Testis (tissue), 3 donors: ENCODE results near the gene SMYD3. TPM values are rescaled to one million over a fixed set of nuclear protein-coding genes. Genes with fewer than 3 reads are reported as not detected.

Experiments
- DNase-seq: peaks from one replicate; pipeline ENCODE4 v3.0.0-alpha.2; 2019
- H3K27ac ChIP-seq, 2 donors: fragments of 200-600 bp; sonication (generic); one replicate each; pipeline ENCODE4 v1.5.1; 2019
- H3K27me3 ChIP-seq: fragments of 200-600 bp; sonication (generic); one replicate; pipeline ENCODE4 v1.5.1; 2019
- H3K36me3 ChIP-seq: fragments of 200-600 bp; sonication (generic); one replicate; pipeline ENCODE4 v1.5.1; 2017; ENCODE audit warnings: low read depth; ENCODE audit errors: missing control alignments
- H3K4me1 ChIP-seq: fragments of 200-600 bp; sonication (generic); one replicate; pipeline ENCODE4 v1.5.1; 2019
- H3K4me3 ChIP-seq, 2 donors: fragments of 200-600 bp; sonication (generic); one replicate each; pipeline ENCODE4 v1.5.1; 2017 to 2019
- H3K9me3 ChIP-seq: fragments of 200-600 bp; sonication (generic); one replicate; pipeline ENCODE4 v1.5.1; 2017
- CTCF ChIP-seq, 3 experiments: fragments of 450-650 bp in 2 of 3; fragments of 200-600 bp in 1 of 3; sonication (generic) in 1 of 3; IDR thresholded peaks; one replicate each; pipeline ENCODE4 v1.5.1; 2016 to 2019; ENCODE audit warnings: antibody characterized with exemption in 3 of 3, mild to moderate bottlenecking in 2 of 3, moderate library complexity in 1 of 3
- POLR2A ChIP-seq: fragments of 450-650 bp; IDR thresholded peaks from one replicate; pipeline ENCODE4 v1.6.1; 2017; ENCODE audit warnings: antibody characterized with exemption, mild to moderate bottlenecking, moderate library complexity
- WGBS, 2 donors: methylation state at CpG; one replicate each; pipeline ENCODE4 v1.1.5; 2018; 5-methylcytosine and 5-hydroxymethylcytosine counted together
- intact Hi-C: fragments of 100-400 bp; cut with DNase I; formaldehyde crosslinking; loops from one replicate; pipeline ENCODE4 v1.15.1; 2023; ENCODE audit warnings: low total_unique reads
- polyA plus RNA-seq: library from polyadenylated mRNA; stranded (reverse); fragments of 350-450 nt; fragmentation: Illumina TruSeq; extraction: RNeasy Lipid Tissue Mini Kit (QIAGEN cat#74804); gene quantifications from one replicate; pipeline ENCODE4 v1.2.3, GENCODE V29; 2014; ENCODE audit warnings: low read depth, low replicate concordance; ENCODE audit not compliant: insufficient read depth
- total RNA-seq, 2 donors: library from RNA; depleted of rRNA; stranded (reverse); fragments of >200 nt; gene quantifications; one replicate each; pipeline ENCODE4 v1.2.3, GENCODE V29; 2016

SMYD3 gene
- total and polyA plus RNA-seq, 3 donors from 2014 or later, result 23.0 to 38.8 (median 38.7) TPM

DNA sequence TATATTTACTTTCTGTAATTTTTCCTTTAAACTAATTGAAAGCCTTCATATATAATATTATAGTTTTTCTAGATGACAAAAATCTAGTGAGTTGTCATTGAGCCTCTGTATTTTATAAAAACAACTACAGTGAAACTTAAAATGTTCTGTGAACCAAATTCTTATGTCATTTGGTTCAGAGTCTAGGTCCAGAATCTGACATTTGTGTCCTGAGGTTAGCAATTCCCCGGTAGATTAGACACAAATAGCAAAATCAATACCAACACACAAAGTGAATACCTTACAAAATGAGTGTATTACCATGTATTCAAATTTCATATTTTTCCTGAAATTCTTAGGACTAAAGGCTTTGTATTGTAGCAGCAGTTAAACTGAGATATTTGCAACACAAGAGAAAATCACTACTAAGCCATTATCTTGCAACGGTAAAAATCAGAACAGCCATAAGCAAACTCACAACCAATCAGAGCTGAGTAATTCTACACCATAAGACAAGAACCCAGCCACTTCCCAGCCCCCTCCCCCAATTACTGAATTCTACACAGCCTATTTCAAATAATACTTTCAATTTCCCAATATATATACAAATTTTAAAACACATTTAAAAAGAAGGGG is 573.5 kb downstream of the SMYD3 start:
- no peak overlapping the region for H3K4me3 ChIP-seq
- no peak for DNase-seq
- intact Hi-C loops, result no loop called here

DNA sequence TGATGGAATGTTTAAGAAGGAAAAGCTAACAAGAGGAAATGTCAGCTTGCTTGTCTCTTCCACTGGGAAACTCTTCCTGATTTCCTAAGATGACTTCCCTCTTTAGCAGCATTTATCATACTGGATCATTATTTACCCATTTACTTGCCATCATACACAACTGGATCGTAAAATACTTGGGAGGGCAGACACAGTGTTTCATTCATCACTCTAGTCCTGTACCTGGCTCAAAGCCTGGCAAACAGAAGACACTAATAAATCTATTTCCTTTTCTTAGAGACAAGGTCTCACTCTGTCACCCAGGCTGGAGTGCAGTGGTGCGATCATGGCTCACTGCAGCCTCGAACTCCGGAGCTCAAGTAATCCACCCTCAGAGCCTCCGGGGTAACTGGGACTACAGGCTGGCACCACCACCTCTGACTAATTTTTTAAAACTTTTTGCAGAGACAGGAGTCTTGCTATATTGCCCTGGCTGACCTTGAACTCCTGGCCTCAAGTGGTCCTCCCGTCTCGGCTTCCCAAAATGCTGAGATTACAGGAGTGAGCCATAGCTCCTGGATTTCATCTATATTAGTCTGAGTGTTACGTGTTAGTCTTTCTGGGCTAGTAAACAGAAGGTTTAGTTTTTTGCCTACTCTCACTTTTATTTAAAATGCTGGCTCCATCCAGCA is 574.6 kb downstream of the SMYD3 start:
- Histone ChIP-seq H3K27ac (no peak overlapping the region), H3K4me1 (no peaks in the 10 kb centered on the region), H3K4me3 (no peak overlapping the region), H3K27me3 (no peaks in the 10 kb centered on the region), H3K9me3 (no peaks in the 10 kb centered on the region), H3K36me3 (no peaks in the 10 kb centered on the region)
- no peak for DNase-seq
- no peak for TF ChIP-seq POLR2A
- TF ChIP-seq CTCF (IDR thresholded peaks at IDR 0.05), result no peak
- WGBS, 2 donors, result 94 to 97% methylated on average over 8 of the region's 8 CpGs
- intact Hi-C loops, result no loop called here

More for the DNA sequence above, 573.5 kb downstream of the SMYD3 start:
- H3K27ac ChIP-seq, result no peak overlapping the region
- no peaks in the 10 kb centered on the region for H3K9me3 ChIP-seq
- TF ChIP-seq CTCF (IDR thresholded peaks at IDR 0.05) (no peak), POLR2A (no peak)
- no peaks in the 10 kb centered on the region for H3K27me3 ChIP-seq
- WGBS, 2 donors, result 44 to 48% methylated on average over 2 of the region's 2 CpGs
- no peaks in the 10 kb centered on the region for H3K4me1 ChIP-seq
- H3K36me3 ChIP-seq, result no peaks in the 10 kb centered on the region

DNA sequence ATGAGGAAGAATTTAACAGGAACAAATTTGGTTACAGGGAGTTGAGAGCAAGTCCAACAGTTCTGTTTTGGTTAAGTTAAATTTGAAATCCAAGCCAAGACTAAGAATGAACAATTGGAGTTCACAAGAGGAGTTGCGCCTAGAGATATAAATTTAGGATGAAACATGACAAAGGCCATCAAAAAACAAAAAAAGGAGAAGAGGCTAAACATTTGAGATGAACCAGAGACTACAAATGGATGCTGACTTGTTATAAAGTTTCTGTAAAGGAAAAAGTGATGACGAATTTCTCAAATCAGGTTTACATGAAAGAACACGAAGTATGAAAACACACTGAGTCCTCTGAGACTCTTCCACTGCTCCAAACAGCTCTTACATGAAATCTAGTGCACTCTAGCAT is 575.6 kb downstream of the SMYD3 start:
- Histone ChIP-seq H3K27me3 (no peaks in the 10 kb centered on the region), H3K9me3 (no peaks in the 10 kb centered on the region), H3K36me3 (no peaks in the 10 kb centered on the region), H3K27ac (no peak overlapping the region), H3K4me3 (no peak overlapping the region), H3K4me1 (no peaks in the 10 kb centered on the region)
- intact Hi-C loops, result no loop called here
- no peak for DNase-seq
- TF ChIP-seq CTCF (IDR thresholded peaks at IDR 0.05) (no peak), POLR2A (no peak)
- WGBS, 2 donors, result 87 to 89% methylated on average over 3 of the region's 3 CpGs

GRCh38 chr1:245929224-245929623 is 577.9 kb downstream of the SMYD3 start:
- WGBS, 2 donors, result 89 to 94% methylated on average over 7 of the region's 7 CpGs
- Histone ChIP-seq H3K9me3 (no peaks in the 10 kb centered on the region), H3K27ac (no peak overlapping the region), H3K4me3 (no peak overlapping the region), H3K36me3 (no peaks in the 10 kb centered on the region), H3K27me3 (no peaks in the 10 kb centered on the region), H3K4me1 (no peaks in the 10 kb centered on the region)
- intact Hi-C loops, result no loop called here
- no peak for TF ChIP-seq CTCF (IDR thresholded peaks at IDR 0.05)
- no peak for TF ChIP-seq POLR2A
- DNase-seq, result no peak

DNA sequence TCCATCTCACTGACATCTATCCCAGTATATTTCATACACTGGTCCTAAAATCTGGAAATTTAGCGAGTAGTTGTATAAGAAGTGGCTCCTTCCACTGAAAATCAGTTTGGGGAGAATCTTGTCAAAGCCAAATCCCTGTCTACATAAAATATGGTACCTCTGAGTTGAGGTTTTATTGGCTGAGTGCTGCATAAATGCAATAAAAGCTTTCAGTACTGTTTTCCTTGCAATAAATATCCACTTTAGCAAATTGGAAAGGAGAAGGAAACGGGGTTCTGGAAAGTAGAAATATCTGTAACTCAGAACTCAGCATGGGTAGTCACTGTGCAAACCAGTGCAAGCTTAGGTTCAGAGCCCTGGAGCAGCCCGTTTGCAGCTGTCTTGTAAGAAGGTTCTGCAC is 580.2 kb downstream of the SMYD3 start:
- TF ChIP-seq CTCF (IDR thresholded peaks at IDR 0.05) (no peak), POLR2A (no peak)
- no peak overlapping the region for H3K27ac ChIP-seq
- WGBS, 2 donors, result 82% methylated on average over 3 of the region's 3 CpGs

More for the DNA sequence above, 580.2 kb downstream of the SMYD3 start:
- Histone ChIP-seq H3K4me1 (no peaks in the 10 kb centered on the region), H3K27me3 (no peaks in the 10 kb centered on the region), H3K4me3 (no peak overlapping the region), H3K36me3 (no peaks in the 10 kb centered on the region), H3K9me3 (no peaks in the 10 kb centered on the region)
- intact Hi-C loops, result no loop called here
- DNase-seq, result no peak
